HTERT RPE-1 (cell line): ENCODE data around the gene NKIRAS2.

Experiments
- in situ Hi-C: fragments of 300-500 bp; cut with MboI; formaldehyde crosslinking; loops from 4 replicates; pipeline ENCODE4 v1.14.3; 2020; ENCODE audit warnings: low sequenced_read_pairs

The NKIRAS2 gene

DNA sequence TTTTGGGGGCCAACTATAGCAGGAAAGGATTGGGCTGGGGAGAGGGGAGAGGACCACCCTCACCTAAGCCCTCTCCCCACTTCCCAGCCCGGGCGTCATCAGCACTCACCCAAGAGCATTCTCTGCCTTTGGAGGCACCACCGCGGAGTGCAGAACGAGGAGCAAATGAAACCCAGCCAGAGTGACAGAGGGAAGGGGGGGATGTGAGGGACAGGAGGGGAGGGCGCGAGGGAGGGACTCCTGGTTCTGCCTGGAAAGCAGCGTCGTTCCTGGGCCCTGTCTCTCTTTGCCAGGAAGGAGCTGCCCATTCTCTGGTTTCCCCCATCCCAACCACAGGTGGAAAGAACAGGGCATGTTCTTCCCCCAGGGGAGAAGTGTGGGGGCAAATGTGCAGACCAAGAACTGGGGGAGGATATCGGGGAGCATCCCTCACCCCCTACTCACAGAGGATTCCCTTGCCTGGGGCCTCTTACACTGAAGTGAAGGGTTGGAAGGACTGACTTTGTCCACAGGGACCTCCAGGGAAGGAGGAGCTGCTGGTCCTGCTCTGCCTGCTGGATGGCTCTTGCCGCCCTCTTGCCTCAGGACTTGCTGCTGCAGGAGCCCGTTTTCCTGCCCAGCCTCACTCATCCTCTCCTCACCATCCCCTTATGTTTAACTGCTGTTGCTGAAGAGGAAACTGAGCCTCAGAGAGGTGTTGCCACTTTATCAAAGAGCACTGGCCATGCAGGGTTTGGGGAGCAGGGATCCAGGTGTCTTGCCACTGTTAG lies 34.0 kb downstream of the NKIRAS2 start:
- in situ Hi-C loops = no loop called here

DNA sequence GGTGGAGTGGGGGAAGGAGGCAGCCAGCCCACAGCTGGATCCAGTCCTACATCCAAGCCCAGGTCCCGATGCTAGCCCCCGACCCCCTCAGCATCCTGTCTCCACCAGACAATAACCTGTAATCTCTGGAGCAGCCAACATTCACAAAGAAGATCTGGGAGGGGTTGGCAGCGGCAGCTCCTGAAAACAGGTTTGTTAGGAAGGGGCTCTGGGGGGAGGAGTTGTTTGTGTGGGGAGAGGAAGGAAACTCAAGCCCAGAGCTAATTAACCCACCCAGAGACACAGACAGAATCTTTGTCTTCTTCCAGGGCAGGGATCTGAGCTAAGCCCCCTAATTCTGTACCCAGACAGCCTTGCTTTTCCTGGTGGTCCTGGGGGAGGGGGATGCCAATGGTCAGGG lies 35.1 kb downstream of the NKIRAS2 start:
- in situ Hi-C loops = no loop called here

DNA sequence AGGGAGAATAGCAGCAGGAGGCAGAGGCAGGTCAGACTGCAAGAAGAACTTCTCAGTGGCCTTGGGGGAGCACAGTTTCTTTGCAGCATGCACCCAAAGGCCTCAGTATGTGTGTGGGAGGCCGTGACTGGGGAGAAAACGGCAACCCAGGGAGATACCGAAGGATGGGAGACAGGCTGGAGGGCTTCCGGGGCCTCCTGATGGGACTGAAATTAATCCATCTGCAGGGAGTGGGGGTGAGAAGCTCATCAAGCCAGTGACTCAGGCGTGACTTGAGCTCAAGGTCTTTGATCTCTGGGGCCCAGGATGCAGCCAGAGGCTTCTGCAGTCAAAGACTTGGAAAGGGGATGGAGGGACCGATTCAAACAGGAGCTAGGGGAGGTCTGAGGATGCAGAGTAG lies 35.6 kb downstream of the NKIRAS2 start:
- in situ Hi-C loops = no loop called here

DNA sequence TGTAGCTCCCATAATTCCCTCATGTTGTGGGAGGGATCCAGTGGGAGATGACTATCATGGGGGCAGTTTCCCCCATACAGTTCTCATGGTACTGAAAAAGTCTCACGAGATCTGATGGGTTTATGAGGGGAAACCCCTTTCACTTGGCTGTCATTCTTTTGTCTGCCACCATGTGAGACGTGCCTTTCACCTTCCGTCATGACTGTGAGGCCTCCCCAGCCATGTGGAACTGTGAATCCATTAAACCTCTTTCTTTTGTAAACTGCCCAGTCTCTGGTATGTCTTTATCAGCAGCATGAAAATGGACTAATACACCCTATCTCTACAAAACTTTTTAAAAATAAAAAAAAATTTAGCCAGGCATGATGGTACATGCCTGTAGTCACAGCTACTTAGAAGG lies 36.7 kb downstream of the NKIRAS2 start:
- in situ Hi-C loops = no loop called here

DNA sequence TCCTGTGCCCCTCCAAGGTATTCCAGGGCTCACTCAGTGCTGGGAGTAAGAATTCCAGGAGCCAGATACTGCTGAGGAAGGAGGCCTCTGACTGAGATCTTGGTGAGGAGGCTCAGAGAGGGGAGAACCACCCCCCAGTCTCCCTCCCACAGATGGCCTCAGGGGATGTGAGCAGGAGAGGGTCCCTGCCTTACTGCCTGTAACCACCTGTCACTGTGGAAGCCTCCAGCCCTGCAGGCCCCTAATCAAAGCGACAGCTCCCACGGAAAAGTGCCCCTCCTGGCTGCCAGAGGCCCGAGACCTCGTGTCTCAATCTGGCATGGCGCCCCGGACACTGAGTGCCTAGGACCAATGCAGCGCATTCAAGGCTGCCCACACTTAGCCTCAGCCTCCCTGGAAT lies 38.2 kb downstream of the NKIRAS2 start:
- in situ Hi-C loops = no loop called here

DNA sequence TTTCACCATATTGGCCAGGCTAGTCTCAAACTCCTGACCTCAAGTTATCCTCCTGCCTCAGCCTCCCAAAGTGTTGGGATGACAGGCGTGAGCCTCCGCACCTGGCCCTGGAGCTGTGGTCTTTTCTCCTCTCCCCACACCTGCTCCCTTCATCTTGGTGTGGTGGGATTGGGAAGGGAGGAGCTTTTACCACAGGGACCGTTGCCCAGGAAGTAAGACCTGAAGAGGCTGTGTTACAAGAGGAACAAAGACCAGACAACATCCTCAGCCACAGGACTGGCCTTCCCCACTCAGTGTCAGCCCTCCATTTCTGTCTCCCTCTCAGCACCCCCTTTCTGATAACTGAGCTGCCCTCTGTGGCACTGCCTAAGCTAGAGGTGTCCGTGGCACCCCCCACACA lies 39.9 kb downstream of the NKIRAS2 start:
- in situ Hi-C loops = no loop called here

DNA sequence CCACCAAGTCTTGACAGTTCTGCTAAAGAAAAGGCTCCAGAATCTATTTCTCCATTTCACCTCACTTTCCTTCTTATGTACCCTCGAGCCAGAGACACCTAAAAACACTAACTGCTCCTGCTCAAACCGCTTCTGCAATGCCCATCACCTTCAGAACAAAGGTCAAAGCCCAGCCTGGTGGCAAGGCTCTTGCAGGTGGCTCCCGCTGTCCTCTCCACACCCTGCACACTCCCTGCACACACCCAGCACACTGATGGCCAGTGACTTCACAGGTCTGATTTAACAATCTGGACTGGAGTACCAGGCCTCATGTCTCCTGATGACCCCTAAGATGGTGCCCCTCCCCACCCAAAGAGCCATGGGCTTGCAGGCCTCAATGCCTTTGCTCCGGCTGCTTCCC lies 40.3 kb downstream of the NKIRAS2 start:
- in situ Hi-C loops = no loop called here

DNA sequence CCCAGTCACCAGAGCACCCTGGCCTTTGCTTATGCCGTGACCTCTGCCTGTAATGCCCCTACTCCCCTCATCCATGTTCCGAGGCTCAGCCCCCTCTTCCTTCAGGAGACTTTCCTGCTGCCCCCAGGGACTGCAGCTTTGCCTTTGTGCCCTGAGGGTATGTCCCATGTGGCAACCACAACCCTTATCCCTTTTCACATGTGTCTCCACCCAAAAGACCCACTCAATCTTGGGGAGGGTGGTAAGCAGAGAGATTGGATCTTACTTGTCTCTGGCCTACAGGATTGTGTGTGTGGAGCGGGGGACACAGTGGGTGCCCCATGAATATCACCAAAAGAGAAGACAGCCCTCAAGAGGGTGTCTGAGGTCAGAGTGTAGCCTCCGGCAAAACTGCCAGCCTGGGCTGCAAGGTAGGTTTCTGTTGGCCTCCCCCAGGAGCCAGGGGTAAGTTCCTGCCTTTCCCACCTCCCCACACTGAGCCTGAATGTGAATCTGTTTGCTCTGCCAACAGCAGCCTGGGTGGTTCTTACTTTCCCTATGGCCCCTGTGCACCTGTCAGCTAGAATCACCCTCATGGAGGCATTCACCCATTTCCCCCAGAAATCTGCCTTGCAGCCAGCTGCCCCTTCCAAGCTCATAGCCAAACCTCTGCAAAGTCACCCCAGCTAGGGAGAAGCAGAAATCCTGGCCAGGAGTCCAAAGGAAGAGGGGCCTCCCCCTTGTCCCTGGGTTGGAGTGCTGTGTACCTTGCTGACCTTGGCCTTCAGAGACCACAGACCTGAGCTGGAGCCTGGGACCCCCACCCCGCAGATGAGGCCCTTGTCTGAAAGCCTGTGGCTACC lies 42.0 kb downstream of the NKIRAS2 start:
- in situ Hi-C loops = no loop called here

DNA sequence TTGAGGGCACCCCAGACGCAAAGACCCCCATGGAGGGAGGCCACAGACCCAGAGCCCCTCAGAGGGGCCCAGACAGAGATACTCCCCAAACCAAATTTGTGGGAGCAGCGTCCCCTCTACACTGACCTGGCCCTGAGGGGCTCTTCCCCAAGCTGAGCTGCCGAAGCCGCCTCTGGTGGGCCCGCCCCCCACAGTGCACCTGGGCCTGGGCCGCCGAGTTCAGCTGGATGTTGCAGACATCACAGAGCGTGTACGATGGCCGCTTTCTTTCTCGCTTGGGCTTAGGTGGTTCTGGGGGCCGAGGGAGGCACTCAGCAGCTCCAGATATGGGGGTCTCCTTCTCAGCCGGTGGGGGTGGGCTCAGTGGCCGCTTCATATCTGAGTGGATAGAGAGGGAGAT lies 42.8 kb downstream of the NKIRAS2 start:
- in situ Hi-C loops = no loop called here

DNA sequence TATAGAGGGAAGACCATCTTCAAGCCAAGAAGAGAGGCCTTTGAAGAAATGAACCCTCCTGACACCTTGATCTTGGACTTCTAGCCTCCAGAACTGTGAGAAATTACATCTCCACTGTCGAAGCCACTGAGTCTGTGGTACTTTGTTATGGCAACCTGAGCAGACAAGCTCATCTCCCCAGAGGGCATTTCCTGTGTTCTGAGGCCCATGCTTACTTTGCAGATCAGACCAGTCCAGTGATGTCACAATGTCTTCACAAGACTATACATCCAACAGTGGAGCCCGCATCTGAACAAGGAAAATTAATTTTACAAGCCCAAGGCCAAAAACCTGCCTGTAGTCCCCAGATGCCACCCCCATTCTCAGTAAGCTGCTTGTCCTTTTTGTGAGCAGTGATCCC lies 45.3 kb downstream of the NKIRAS2 start:
- in situ Hi-C loops = no loop called here

DNA sequence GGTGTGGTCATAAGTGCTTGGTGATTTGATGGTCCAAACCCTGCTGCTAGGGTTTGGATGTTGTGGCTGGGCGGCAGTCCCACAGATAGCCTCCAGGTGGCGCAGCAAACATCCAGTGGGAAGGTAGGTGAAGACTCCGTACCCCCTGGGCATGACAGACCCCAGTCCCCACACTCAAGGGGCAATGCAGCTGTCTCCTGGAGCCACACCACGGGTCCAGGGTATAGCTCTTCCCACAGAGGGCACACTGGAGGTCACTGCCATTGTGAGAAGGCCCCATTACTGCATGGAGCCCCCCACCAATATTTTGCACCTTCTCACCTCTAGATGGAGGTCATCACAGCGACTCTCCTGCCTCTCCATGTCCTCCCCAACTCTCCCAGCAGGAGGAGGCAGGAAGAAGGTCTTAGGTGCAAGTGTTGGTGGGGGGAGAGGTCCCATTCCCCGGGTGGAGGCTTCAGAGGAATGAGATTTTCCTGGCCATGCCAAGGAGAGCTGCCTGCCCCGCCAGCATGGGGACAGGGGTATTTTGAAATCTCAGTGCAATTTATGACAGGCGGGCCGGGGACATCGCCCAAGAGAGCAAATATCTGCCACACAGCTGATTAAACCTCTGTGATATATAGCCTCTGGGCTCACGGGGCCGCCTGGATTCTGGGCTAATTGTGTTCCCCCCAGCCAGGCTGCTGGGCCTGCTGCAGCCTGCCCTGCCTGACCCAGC lies 47.6 kb downstream of the NKIRAS2 start:
- in situ Hi-C loops = no loop called here

DNA sequence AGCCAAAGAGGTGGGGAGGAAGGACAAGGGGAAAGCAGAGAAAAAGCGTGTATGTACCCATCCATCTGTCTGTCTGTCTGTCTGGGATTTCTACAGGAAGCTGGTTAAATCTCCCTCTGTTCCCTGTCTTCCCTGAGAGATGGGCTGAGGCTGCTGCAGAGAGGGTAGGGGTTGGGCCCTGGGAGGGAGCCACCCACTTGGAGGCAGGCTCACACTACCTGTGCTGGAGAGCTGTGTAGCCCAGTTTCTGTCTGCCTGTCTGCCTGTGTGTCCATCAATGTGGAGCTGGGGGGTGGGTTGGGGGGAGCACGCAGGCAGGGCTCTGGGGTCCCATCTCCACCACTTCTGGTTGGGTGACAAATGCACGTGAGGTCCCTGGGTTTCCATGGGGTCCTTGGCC lies 49.1 kb downstream of the NKIRAS2 start:
- in situ Hi-C loops = no loop called here

DNA sequence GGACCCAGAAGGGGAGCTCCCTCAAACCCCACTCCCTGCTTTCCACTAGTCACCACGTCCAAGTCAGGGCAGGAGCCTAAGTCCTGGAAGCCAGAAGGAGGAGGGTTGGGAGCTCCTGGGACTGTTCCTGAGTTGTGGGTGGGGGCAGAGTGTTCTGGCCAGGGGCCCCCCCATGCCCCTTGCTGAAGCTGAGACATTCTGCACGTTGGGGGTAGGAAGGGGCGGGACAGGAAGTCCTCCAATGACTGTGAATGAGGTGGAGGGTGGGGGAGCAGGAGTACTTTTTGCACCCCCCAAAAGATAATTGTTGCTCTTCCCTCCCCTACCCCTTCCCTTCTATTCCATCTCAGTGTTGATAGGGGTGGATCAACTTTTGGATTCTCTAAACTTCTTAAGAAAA lies 51.9 kb downstream of the NKIRAS2 start:
- in situ Hi-C loops = no loop called here

DNA sequence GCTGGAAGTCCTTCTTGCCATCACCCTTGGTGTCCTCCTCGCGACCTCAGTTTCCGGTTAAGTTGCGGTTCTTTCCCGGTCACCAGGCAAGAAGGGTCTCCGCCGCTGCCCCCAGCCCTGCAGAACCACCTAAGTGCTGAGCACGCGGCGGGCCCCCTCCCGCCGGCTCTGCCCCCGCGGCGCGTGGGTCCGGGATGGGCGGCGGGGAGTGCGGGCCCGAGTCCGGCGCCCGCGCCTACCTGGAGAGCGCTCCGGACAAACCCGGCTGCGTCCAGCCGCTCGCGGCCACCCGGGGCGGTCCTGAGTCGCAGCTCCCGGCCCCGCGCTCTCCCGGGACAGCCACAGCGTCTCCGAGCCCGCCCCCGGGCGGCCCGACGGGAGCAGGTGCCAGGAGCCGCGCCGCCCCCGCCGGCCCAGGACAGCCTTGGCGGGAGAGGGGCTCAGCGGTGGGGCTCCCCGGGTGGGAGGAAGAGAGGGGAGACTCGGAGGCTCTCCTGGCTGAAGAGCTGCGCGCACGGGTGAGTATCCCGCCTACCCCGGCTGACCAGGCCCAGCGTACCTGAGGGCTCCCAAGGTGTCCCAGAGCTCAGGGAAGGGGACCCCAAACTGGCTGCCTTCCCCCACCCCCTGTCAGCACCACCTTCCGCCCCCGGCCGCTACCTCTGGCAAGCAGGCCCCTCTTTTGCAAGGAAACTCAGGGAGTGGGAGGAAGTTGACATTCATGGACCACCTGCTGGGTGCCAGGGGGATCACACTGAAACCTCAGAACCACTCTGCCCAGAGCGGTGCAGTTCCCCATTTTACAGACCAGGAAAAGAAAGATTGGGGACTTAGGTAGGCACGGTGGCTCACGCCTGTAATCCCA lies 52.7 kb downstream of the NKIRAS2 start:
- in situ Hi-C loops = no loop called here
